ENCODE data around the gene MYH9. TPM values are rescaled to one million over a fixed set of nuclear protein-coding genes. Genes with fewer than 3 reads are reported as not detected.

The MYH9 gene
- total RNA-seq, 2 experiments from 2014 or later = 901 to 925 TPM

GRCh38 chr22:36334081-36334820 lies 53.5 kb downstream of the MYH9 start:
- Histone ChIP-seq H3K4me3 (ENCODE audit: low read length) (peak overlapping the region; percentile 11), H3K9me3 (ENCODE audit: control insufficient read depth in 1 of 2, insufficient read depth in 1 of 2, low read length in 2 of 2) (no peaks in the 10 kb centered on the region), H3K36me3 (ENCODE audit: insufficient read depth, low read length) (peaks cover 92% of the 10 kb centered on the region), H3K27ac (ENCODE audit: low read depth in 1 of 2, low read length in 2 of 2) (peak overlapping the region; percentile 87 to 92), H3K27me3 (ENCODE audit: control insufficient read depth in 1 of 2, insufficient read depth in 2 of 2, low read length in 2 of 2) (no peaks in the 10 kb centered on the region), H3K4me1 (ENCODE audit: insufficient read depth, low read length) (peaks cover 100% of the 10 kb centered on the region)
- intact Hi-C loops (cut with DNase I, micrococcal nuclease) = loop anchor here in 1 of 2 experiments (5.0 kb wide), 2 partner anchors 33 to 118 kb away; no protein-coding TSS in a partner anchor
- Mint-ChIP-seq H3K4me1 (ENCODE audit: low read depth) (peaks cover 91% of the 10 kb centered on the region), H3K36me3 (ENCODE audit: low read depth) (peaks cover 96% of the 10 kb centered on the region), H3K27me3 (no peaks in the 10 kb centered on the region), H3K4me3 (peak overlapping the region; percentile 90), H3K27ac (peak overlapping the region; percentile 93), H3K9me3 (no peaks in the 10 kb centered on the region)
- ChIA-PET CTCF (interaction anchor here (0.9 to 2.1 kb wide), 10 partner anchors 10 to 136 kb away, joined by 3 to 11 read pairs (median 4); no protein-coding TSS in a partner anchor), POLR2A (interaction anchor here (0.9 to 49.5 kb wide), 6 partner anchors 8 to 148 kb away, joined by 4 to 1847 read pairs (median 6); partner anchors contain the start of genes MYH9 and TXN2)
- ATAC-seq (ENCODE audit: poor library complexity) = peak; percentile 1
- TF ChIP-seq, protein P1, sequence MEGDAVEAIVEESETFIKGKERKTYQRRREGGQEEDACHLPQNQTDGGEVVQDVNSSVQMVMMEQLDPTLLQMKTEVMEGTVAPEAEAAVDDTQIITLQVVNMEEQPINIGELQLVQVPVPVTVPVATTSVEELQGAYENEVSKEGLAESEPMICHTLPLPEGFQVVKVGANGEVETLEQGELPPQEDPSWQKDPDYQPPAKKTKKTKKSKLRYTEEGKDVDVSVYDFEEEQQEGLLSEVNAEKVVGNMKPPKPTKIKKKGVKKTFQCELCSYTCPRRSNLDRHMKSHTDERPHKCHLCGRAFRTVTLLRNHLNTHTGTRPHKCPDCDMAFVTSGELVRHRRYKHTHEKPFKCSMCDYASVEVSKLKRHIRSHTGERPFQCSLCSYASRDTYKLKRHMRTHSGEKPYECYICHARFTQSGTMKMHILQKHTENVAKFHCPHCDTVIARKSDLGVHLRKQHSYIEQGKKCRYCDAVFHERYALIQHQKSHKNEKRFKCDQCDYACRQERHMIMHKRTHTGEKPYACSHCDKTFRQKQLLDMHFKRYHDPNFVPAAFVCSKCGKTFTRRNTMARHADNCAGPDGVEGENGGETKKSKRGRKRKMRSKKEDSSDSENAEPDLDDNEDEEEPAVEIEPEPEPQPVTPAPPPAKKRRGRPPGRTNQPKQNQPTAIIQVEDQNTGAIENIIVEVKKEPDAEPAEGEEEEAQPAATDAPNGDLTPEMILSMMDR (IDR thresholded peaks at IDR 0.05) = no peak
- DNase-seq = peak in 4 of 14 experiments; percentile 40 to 67 (median 63)

GRCh38 chr22:36333644-36334043 lies 54.1 kb downstream of the MYH9 start:
- POLR2A ChIA-PET = interaction anchor here (0.9 to 49.5 kb wide), 10 partner anchors 9 to 148 kb away, joined by 4 to 1847 read pairs (median 8); partner anchors contain the start of genes MYH9 and TXN2
- DNase-seq (no peak), ATAC-seq (ENCODE audit: poor library complexity) (no peak)
- peak overlapping the region; percentile 93 for H3K27ac Mint-ChIP-seq
- H3K27me3 Mint-ChIP-seq = no peaks in the 10 kb centered on the region
- peaks cover 92% of the 10 kb centered on the region for H3K4me1 Mint-ChIP-seq (ENCODE audit: low read depth)
- CTCF ChIA-PET = interaction anchor here (0.9 to 3.1 kb wide), 9 partner anchors 10 to 137 kb away, joined by 3 to 14 read pairs (median 4); no protein-coding TSS in a partner anchor
- H3K4me3 Mint-ChIP-seq = peak overlapping the region; percentile 90
- H3K9me3 ChIP-seq (ENCODE audit: control insufficient read depth in 1 of 2, insufficient read depth in 1 of 2, low read length in 2 of 2) = no peaks in the 10 kb centered on the region
- no peaks in the 10 kb centered on the region for H3K27me3 ChIP-seq (ENCODE audit: control insufficient read depth in 1 of 2, insufficient read depth in 2 of 2, low read length in 2 of 2)
- peaks cover 91% of the 10 kb centered on the region for H3K36me3 ChIP-seq (ENCODE audit: insufficient read depth, low read length)
- no peaks in the 10 kb centered on the region for H3K9me3 Mint-ChIP-seq
- H3K27ac ChIP-seq (ENCODE audit: low read depth in 1 of 2, low read length in 2 of 2) = peak overlapping the region; percentile 87 to 92
- intact Hi-C loops (cut with DNase I, micrococcal nuclease) = loop anchor here (1.0 to 5.0 kb wide), 5 partner anchors 34 to 119 kb away; partner anchors contain the start of gene MYH9 (in 1 of the 2)
- H3K36me3 Mint-ChIP-seq (ENCODE audit: low read depth) = peaks cover 96% of the 10 kb centered on the region
- TF ChIP-seq, protein P1 (IDR thresholded peaks at IDR 0.05) = no peak
- peak overlapping the region; percentile 11 for H3K4me3 ChIP-seq (ENCODE audit: low read length)
- H3K4me1 ChIP-seq (ENCODE audit: insufficient read depth, low read length) = peaks cover 100% of the 10 kb centered on the region

DNA sequence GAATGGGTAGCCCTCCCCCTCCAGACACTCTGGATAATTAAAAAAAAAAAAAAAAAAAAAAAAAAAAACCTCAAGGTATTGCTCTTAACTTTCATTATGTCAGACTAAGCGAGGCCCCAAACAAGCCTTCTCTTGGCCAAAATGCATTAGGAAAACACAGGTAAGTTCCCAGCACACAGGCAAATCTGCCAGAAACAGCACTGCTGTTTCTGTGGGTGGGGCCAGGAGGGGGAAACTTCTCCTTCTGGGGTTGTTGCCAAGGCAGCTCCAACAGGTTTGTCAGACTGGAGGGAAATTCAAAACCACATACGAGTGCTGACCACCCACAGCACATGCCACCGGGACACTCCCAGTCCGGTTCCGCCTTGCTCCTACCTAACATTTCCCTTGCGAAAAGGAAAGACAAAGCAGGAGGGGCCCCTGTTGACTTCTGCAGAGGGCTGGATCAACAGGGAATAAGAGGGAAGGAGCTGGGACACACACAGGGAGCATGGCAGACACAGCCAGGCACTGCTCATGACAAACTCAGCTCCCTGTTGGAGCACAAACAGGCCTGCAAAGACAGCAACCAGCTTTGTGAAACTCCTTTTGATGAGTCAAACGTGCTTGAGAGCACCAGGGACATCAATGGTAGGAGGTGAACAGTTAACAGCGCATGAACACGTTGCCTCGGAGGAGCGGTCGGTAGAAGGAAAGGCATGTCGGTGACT lies 55.0 kb downstream of the MYH9 start:
- POLR2A ChIA-PET = interaction anchor here (0.9 to 49.5 kb wide), 17 partner anchors 10 to 892 kb away, joined by 3 to 1847 read pairs (median 8); partner anchors contain the start of genes APOL2, MYH9 and TXN2
- Mint-ChIP-seq H3K4me3 (peak overlapping the region; percentile 90), H3K27ac (peak overlapping the region; percentile 93), H3K9me3 (no peaks in the 10 kb centered on the region), H3K36me3 (ENCODE audit: low read depth) (peaks cover 98% of the 10 kb centered on the region), H3K4me1 (ENCODE audit: low read depth) (peaks cover 100% of the 10 kb centered on the region), H3K27me3 (no peaks in the 10 kb centered on the region)
- DNase-seq (peak; percentile 32 to 85 (median 59)), ATAC-seq (ENCODE audit: poor library complexity) (peak; percentile 39)
- no peaks in the 10 kb centered on the region for H3K9me3 ChIP-seq (ENCODE audit: control insufficient read depth in 1 of 2, insufficient read depth in 1 of 2, low read length in 2 of 2)
- H3K4me3 ChIP-seq (ENCODE audit: low read length) = peak overlapping the region; percentile 44
- H3K27ac ChIP-seq (ENCODE audit: low read depth in 1 of 2, low read length in 2 of 2) = peak overlapping the region; percentile 87 to 92
- H3K27me3 ChIP-seq (ENCODE audit: control insufficient read depth in 1 of 2, insufficient read depth in 2 of 2, low read length in 2 of 2) = no peaks in the 10 kb centered on the region
- peaks cover 92% of the 10 kb centered on the region for H3K36me3 ChIP-seq (ENCODE audit: insufficient read depth, low read length)
- H3K4me1 ChIP-seq (ENCODE audit: insufficient read depth, low read length) = peaks cover 100% of the 10 kb centered on the region
- TF ChIP-seq, protein P1 (IDR thresholded peaks at IDR 0.05) = no peak
- CTCF ChIA-PET = interaction anchor here (0.5 to 3.1 kb wide), 12 partner anchors 10 to 190 kb away, joined by 3 to 14 read pairs (median 4); no protein-coding TSS in a partner anchor
- intact Hi-C loops (cut with DNase I, micrococcal nuclease) = loop anchor here (1.0 to 5.0 kb wide), 7 partner anchors 21 to 138 kb away; partner anchors contain the start of gene MYH9 (in 1 of the 2)
